Measurements from ENCODE around the gene TEX35.

DNA sequence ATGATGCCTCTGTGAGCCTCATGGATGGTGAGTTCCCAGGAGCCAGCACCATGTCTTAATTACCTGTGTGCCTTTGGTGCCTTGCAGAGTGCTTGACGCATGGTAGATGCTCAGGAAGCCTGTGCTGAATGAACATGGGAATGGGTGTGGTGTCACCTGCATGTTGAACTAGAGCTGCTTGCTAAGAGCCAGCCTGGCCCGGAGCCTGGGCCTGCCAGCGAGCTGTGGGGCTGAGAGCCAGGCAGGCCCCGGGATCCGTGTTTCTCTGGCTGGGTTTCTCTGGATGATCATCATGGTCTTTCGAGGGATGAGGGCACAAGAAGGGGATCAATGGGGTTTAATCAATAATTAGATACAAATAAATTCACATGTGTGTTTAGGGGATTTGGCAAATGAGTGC, 6.7 kb upstream of the TEX35 start:
- TF ChIP-seq, protein P1, sequence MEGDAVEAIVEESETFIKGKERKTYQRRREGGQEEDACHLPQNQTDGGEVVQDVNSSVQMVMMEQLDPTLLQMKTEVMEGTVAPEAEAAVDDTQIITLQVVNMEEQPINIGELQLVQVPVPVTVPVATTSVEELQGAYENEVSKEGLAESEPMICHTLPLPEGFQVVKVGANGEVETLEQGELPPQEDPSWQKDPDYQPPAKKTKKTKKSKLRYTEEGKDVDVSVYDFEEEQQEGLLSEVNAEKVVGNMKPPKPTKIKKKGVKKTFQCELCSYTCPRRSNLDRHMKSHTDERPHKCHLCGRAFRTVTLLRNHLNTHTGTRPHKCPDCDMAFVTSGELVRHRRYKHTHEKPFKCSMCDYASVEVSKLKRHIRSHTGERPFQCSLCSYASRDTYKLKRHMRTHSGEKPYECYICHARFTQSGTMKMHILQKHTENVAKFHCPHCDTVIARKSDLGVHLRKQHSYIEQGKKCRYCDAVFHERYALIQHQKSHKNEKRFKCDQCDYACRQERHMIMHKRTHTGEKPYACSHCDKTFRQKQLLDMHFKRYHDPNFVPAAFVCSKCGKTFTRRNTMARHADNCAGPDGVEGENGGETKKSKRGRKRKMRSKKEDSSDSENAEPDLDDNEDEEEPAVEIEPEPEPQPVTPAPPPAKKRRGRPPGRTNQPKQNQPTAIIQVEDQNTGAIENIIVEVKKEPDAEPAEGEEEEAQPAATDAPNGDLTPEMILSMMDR (optimal IDR thresholded peaks at IDR 0.05 in 1 of 3, IDR thresholded peaks at IDR 0.05 in 1 of 3, conservative IDR thresholded peaks at IDR 0.05 in 1 of 3; ENCODE audit: extremely low read depth in 1 of 3, insufficient read depth in 2 of 3, low read length in 3 of 3), result no peak
- TF ChIP-seq EZH2 (IDR thresholded peaks at IDR 0.05; ENCODE audit: low read length), result no peak
